ENCODE measurements around the gene PWWP2A.
"Not testable (repeated sequence)": the region's sequence is repeated elsewhere in the genome, so short reads cannot be mapped to it uniquely, and the experiment has no call there.

The PWWP2A gene

DNA sequence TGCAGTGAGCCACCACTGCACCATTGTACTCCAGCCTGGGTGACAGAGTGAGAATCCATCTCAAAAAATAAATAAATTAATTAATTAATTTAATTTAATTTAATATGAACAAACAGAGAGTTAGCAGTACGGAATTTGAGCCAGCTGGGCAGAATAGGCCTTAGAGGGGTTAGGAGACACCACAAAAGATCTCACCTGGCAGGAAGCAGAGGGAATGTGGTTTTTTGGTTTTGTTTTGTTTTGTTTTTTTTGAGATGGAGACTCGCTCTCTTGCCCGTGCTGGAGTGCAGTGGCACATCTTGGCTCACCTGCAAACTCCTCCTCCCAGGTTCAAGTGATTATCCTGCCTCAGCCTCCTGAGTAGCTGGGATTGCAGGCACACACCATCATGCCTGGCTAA is 31.8 kb upstream of the PWWP2A start:
- Histone ChIP-seq H2AFZ (ENCODE audit: low read length) (no peak overlapping the region), H3K4me1 (ENCODE audit: insufficient read depth, low read length, poor library complexity, severe bottlenecking) (no peaks in the 10 kb centered on the region), H3K4me3 (ENCODE audit: low read length, poor library complexity, severe bottlenecking) (no peak overlapping the region), H3K9ac (ENCODE audit: low read depth, low read length, poor library complexity, severe bottlenecking) (no peak overlapping the region), H3K27me3 (ENCODE audit: insufficient read depth, low read length, poor library complexity, severe bottlenecking) (no peaks in the 10 kb centered on the region), H3F3A (ENCODE audit: low read depth) (no peaks in the 10 kb centered on the region), H3K4me2 (ENCODE audit: low read depth, low read length, poor library complexity, severe bottlenecking) (no peak overlapping the region), H3K36me3 (ENCODE audit: insufficient read depth, low read length) (no peaks in the 10 kb centered on the region), H3K79me2 (ENCODE audit: insufficient read depth, low read length) (no peaks in the 10 kb centered on the region), H3K9me2 (replicated peaks; ENCODE audit: low read depth, low read length) (no peaks in the 10 kb centered on the region), H4K20me1 (ENCODE audit: insufficient read depth, low read length, poor library complexity, severe bottlenecking) (no peaks in the 10 kb centered on the region), H3K9me3 (ENCODE audit: insufficient read depth, low read depth, low read length) (no peaks in the 10 kb centered on the region)
- no peak for TF ChIP-seq CTCF (conservative IDR thresholded peaks at IDR 0.05; ENCODE audit: low read length)
- no peak for TF ChIP-seq EZH2phosphoT487 (IDR thresholded peaks at IDR 0.05; ENCODE audit: borderline replicate concordance)

DNA sequence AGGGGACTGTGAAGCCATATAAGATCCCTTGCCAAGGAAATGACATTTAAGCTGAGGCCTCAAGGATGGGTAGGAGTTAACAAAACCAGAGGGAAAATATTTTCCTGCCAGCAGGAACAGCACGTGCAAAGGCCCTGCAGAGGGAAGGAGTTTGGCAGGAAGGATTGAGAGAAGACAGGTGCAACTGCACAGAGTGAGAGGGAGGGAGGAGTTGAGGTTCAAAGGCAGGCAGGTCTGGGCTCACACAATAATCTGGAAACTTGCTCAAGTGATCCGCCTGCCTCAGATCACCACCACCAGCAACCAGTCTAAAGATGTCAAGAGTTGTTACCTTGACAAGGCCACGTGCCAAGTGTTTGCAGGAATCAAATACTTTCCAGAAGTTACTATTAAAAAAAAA is 31.1 kb upstream of the PWWP2A start:
- Histone ChIP-seq H3K4me1 (ENCODE audit: insufficient read depth, low read length, poor library complexity, severe bottlenecking) (no peaks in the 10 kb centered on the region), H3K36me3 (ENCODE audit: insufficient read depth, low read length) (no peaks in the 10 kb centered on the region), H2AFZ (ENCODE audit: low read length) (no peak overlapping the region), H3K4me2 (ENCODE audit: low read depth, low read length, poor library complexity, severe bottlenecking) (no peak overlapping the region), H3K9ac (ENCODE audit: low read depth, low read length, poor library complexity, severe bottlenecking) (no peak overlapping the region), H4K20me1 (ENCODE audit: insufficient read depth, low read length, poor library complexity, severe bottlenecking) (no peaks in the 10 kb centered on the region), H3F3A (ENCODE audit: low read depth) (no peaks in the 10 kb centered on the region), H3K27me3 (ENCODE audit: insufficient read depth, low read length, poor library complexity, severe bottlenecking) (no peaks in the 10 kb centered on the region), H3K4me3 (ENCODE audit: low read length, poor library complexity, severe bottlenecking) (no peak overlapping the region), H3K9me2 (replicated peaks; ENCODE audit: low read depth, low read length) (no peaks in the 10 kb centered on the region), H3K79me2 (ENCODE audit: insufficient read depth, low read length) (no peaks in the 10 kb centered on the region), H3K9me3 (ENCODE audit: insufficient read depth, low read depth, low read length) (no peaks in the 10 kb centered on the region)
- TF ChIP-seq EZH2phosphoT487 (IDR thresholded peaks at IDR 0.05; ENCODE audit: borderline replicate concordance) (no peak), CTCF (conservative IDR thresholded peaks at IDR 0.05; ENCODE audit: low read length) (no peak)

DNA sequence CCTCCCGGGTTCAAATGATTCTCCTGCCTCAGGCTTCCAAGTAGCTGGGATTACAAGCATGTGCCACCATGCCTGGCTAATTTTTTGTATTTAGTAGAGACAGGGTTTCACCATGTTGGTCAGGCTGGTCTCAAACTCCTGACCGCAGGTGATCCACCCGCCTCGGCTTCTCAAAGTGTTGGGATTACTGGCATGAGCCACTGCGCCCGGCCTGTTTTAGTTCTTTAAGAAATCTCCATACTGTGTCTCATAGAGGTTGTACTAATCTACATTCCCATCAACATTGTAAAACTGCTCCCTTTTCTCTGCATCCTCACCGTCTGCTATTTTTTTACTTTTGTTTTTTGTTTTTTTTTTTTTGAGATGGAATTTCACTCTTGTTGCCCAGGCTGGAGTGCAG is 25.2 kb upstream of the PWWP2A start:
- H3K79me2 ChIP-seq (ENCODE audit: insufficient read depth, low read length); H3K9me2 ChIP-seq (replicated peaks; ENCODE audit: low read depth, low read length); H4K20me1 ChIP-seq (ENCODE audit: insufficient read depth, low read length, poor library complexity, severe bottlenecking); H3K27me3 ChIP-seq (ENCODE audit: insufficient read depth, low read length, poor library complexity, severe bottlenecking); H3K4me1 ChIP-seq (ENCODE audit: insufficient read depth, low read length, poor library complexity, severe bottlenecking); H3F3A ChIP-seq (ENCODE audit: low read depth); H3K4me2 ChIP-seq (ENCODE audit: low read depth, low read length, poor library complexity, severe bottlenecking); H2AFZ ChIP-seq (ENCODE audit: low read length); H3K36me3 ChIP-seq (ENCODE audit: insufficient read depth, low read length); H3K4me3 ChIP-seq (ENCODE audit: low read length, poor library complexity, severe bottlenecking); H3K9ac ChIP-seq (ENCODE audit: low read depth, low read length, poor library complexity, severe bottlenecking); H3K9me3 ChIP-seq (ENCODE audit: insufficient read depth, low read depth, low read length): not testable (repeated sequence)

- Histone ChIP-seq H3K9me2 (replicated peaks; ENCODE audit: low read depth, low read length) (no peaks in the 10 kb centered on the region), H3K4me3 (ENCODE audit: low read length, poor library complexity, severe bottlenecking) (no peak overlapping the region), H2AFZ (ENCODE audit: low read length) (no peak overlapping the region), H3K79me2 (ENCODE audit: insufficient read depth, low read length) (no peaks in the 10 kb centered on the region), H3K4me2 (ENCODE audit: low read depth, low read length, poor library complexity, severe bottlenecking) (no peak overlapping the region), H3K9me3 (ENCODE audit: insufficient read depth, low read depth, low read length) (no peaks in the 10 kb centered on the region), H3K4me1 (ENCODE audit: insufficient read depth, low read length, poor library complexity, severe bottlenecking) (no peaks in the 10 kb centered on the region), H3K9ac (ENCODE audit: low read depth, low read length, poor library complexity, severe bottlenecking) (no peak overlapping the region), H3F3A (ENCODE audit: low read depth) (no peaks in the 10 kb centered on the region), H3K27me3 (ENCODE audit: insufficient read depth, low read length, poor library complexity, severe bottlenecking) (no peaks in the 10 kb centered on the region), H3K36me3 (ENCODE audit: insufficient read depth, low read length) (no peaks in the 10 kb centered on the region), H4K20me1 (ENCODE audit: insufficient read depth, low read length, poor library complexity, severe bottlenecking) (no peaks in the 10 kb centered on the region)
- no peak for TF ChIP-seq EZH2phosphoT487 (IDR thresholded peaks at IDR 0.05; ENCODE audit: borderline replicate concordance)
- TF ChIP-seq CTCF (conservative IDR thresholded peaks at IDR 0.05; ENCODE audit: low read length): no peak
These were observed 15.1 kb upstream of the PWWP2A start for GRCh38 chr5:160134332-160134731.
